ENCODE data around the gene ACTN2.

Gene ACTN2

GRCh38 chr1:236685205-236685916, 938 bp upstream of the ACTN2 start:
- Histone ChIP-seq H3K36me3 (replicated peaks; ENCODE audit: insufficient read depth, low read length) (no peaks in the 10 kb centered on the region), H3K79me2 (ENCODE audit: low read length) (no peaks in the 10 kb centered on the region), H3K9me3 (replicated peaks; ENCODE audit: insufficient read depth, low read length) (no peaks in the 10 kb centered on the region), H3K27me3 (replicated peaks; ENCODE audit: insufficient read depth, low read length) (no peaks in the 10 kb centered on the region), H2AFZ (ENCODE audit: low read length) (no peak overlapping the region), H3K4me2 (ENCODE audit: low read depth, low read length) (no peak overlapping the region), H3K4me1 (ENCODE audit: low read length) (no peaks in the 10 kb centered on the region), H3K4me3 (ENCODE audit: low read length) (no peak overlapping the region), H4K20me1 (ENCODE audit: insufficient read depth, low read length) (no peaks in the 10 kb centered on the region), H3K9ac (ENCODE audit: low read length) (no peak overlapping the region), H3F3A (ENCODE audit: insufficient read depth, low read length) (no peaks in the 10 kb centered on the region), H3K27ac (ENCODE audit: low read length) (no peak overlapping the region), H3K9me2 (replicated peaks; ENCODE audit: insufficient read depth, low read length) (no peaks in the 10 kb centered on the region)
- DNase-seq, result no peak
- no peak for TF ChIP-seq CTCF (IDR thresholded peaks at IDR 0.05; ENCODE audit: low read length)
- TF ChIP-seq EZH2phosphoT487 (IDR thresholded peaks at IDR 0.05; ENCODE audit: low read length), result no peak
- TF ChIP-seq EZH2 (optimal IDR thresholded peaks at IDR 0.05; ENCODE audit: low read depth, low read length), result no peak

DNA sequence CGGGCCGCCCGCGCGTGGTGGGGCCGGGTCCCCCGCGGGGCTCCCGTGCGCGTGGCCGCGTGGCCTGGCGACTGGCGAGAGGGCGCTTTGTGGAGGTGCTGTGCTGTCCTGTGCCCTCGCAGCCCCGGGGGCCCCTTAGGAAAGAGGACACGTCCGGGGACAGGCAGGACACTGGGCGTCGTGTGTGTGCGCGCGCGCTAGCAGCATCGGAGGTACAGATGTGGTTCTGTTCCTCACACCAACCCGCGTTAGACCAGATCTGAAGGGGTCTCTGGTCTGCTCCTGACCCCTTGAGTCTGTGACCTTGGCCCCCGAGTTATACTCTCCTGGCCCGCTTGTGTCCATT, 489 bp downstream of the ACTN2 start:
- Histone ChIP-seq H3K4me1 (ENCODE audit: low read length) (no peaks in the 10 kb centered on the region), H3F3A (ENCODE audit: insufficient read depth, low read length) (no peaks in the 10 kb centered on the region), H3K27ac (ENCODE audit: low read length) (no peak overlapping the region), H3K9me3 (replicated peaks; ENCODE audit: insufficient read depth, low read length) (no peaks in the 10 kb centered on the region), H3K9me2 (replicated peaks; ENCODE audit: insufficient read depth, low read length) (no peaks in the 10 kb centered on the region), H3K4me2 (ENCODE audit: low read depth, low read length) (no peak overlapping the region), H3K27me3 (replicated peaks; ENCODE audit: insufficient read depth, low read length) (no peaks in the 10 kb centered on the region), H2AFZ (ENCODE audit: low read length) (no peak overlapping the region), H3K4me3 (ENCODE audit: low read length) (no peak overlapping the region), H3K79me2 (ENCODE audit: low read length) (no peaks in the 10 kb centered on the region), H4K20me1 (ENCODE audit: insufficient read depth, low read length) (no peaks in the 10 kb centered on the region), H3K9ac (ENCODE audit: low read length) (no peak overlapping the region), H3K36me3 (replicated peaks; ENCODE audit: insufficient read depth, low read length) (no peaks in the 10 kb centered on the region)
- no peak for DNase-seq
- TF ChIP-seq EZH2phosphoT487 (IDR thresholded peaks at IDR 0.05; ENCODE audit: low read length) (no peak), CTCF (IDR thresholded peaks at IDR 0.05; ENCODE audit: low read length) (no peak), EZH2 (optimal IDR thresholded peaks at IDR 0.05; ENCODE audit: low read depth, low read length) (no peak)

- H3K9me3 ChIP-seq (replicated peaks; ENCODE audit: insufficient read depth, low read length), result no peaks in the 10 kb centered on the region
- no peaks in the 10 kb centered on the region for H3F3A ChIP-seq (ENCODE audit: insufficient read depth, low read length)
- no peaks in the 10 kb centered on the region for H4K20me1 ChIP-seq (ENCODE audit: insufficient read depth, low read length)
- H3K36me3 ChIP-seq (replicated peaks; ENCODE audit: insufficient read depth, low read length), result no peaks in the 10 kb centered on the region
- no peak overlapping the region for H2AFZ ChIP-seq (ENCODE audit: low read length)
- H3K79me2 ChIP-seq (ENCODE audit: low read length), result no peaks in the 10 kb centered on the region
- H3K27ac ChIP-seq (ENCODE audit: low read length), result no peak overlapping the region
- H3K4me3 ChIP-seq (ENCODE audit: low read length), result no peak overlapping the region
- H3K9ac ChIP-seq (ENCODE audit: low read length), result no peak overlapping the region
- H3K4me2 ChIP-seq (ENCODE audit: low read depth, low read length), result no peak overlapping the region
- no peaks in the 10 kb centered on the region for H3K27me3 ChIP-seq (replicated peaks; ENCODE audit: insufficient read depth, low read length)
- H3K4me1 ChIP-seq (ENCODE audit: low read length), result no peaks in the 10 kb centered on the region
- no peaks in the 10 kb centered on the region for H3K9me2 ChIP-seq (replicated peaks; ENCODE audit: insufficient read depth, low read length)
- TF ChIP-seq EZH2phosphoT487 (IDR thresholded peaks at IDR 0.05; ENCODE audit: low read length) (no peak), EZH2 (optimal IDR thresholded peaks at IDR 0.05; ENCODE audit: low read depth, low read length) (no peak), CTCF (IDR thresholded peaks at IDR 0.05; ENCODE audit: low read length) (no peak)
- no peak for DNase-seq
Measured at GRCh38 chr1:236687273-236687672, 974 bp downstream of the ACTN2 start.
